ENCODE data around the gene COLEC12. TPM values are rescaled to one million over a fixed set of nuclear protein-coding genes. Genes with fewer than 3 reads are reported as not detected.

The COLEC12 gene
- total RNA-seq, 1 experiment from 2014 or later: 8.9 TPM

- Histone ChIP-seq H3K27me3 (ENCODE audit: control insufficient read depth, insufficient read depth, low read length) (no peaks in the 10 kb centered on the region), H3K4me3 (ENCODE audit: insufficient read depth, low read depth, low read length) (no peak overlapping the region), H3K36me3 (replicated peaks; ENCODE audit: control insufficient read depth, insufficient read depth, low read length) (no peaks in the 10 kb centered on the region)
- peak; percentile 50 for DNase-seq
These were observed 14.8 kb upstream of the COLEC12 start for GRCh38 chr18:515156-515815.

GRCh38 chr18:513826-514530 lies 13.5 kb upstream of the COLEC12 start:
- no peaks in the 10 kb centered on the region for H3K27me3 ChIP-seq (ENCODE audit: control insufficient read depth, insufficient read depth, low read length)
- H3K4me3 ChIP-seq (ENCODE audit: insufficient read depth, low read depth, low read length): no peak overlapping the region
- H3K36me3 ChIP-seq (replicated peaks; ENCODE audit: control insufficient read depth, insufficient read depth, low read length): no peaks in the 10 kb centered on the region
- DNase-seq: no peak

GRCh38 chr18:512957-513356 lies 12.5 kb upstream of the COLEC12 start:
- H3K27me3 ChIP-seq (ENCODE audit: control insufficient read depth, insufficient read depth, low read length): no peaks in the 10 kb centered on the region
- H3K4me3 ChIP-seq (ENCODE audit: insufficient read depth, low read depth, low read length): no peak overlapping the region
- H3K36me3 ChIP-seq (replicated peaks; ENCODE audit: control insufficient read depth, insufficient read depth, low read length): no peaks in the 10 kb centered on the region
- no peak for DNase-seq

- Histone ChIP-seq H3K4me3 (ENCODE audit: insufficient read depth, low read depth, low read length) (no peak overlapping the region), H3K27me3 (ENCODE audit: control insufficient read depth, insufficient read depth, low read length) (peaks cover 3% of the 10 kb centered on the region; the same call in 1 of the 2 replicates), H3K36me3 (replicated peaks; ENCODE audit: control insufficient read depth, insufficient read depth, low read length) (no peaks in the 10 kb centered on the region)
- DNase-seq: no peak
These were observed 8.3 kb upstream of the COLEC12 start for GRCh38 chr18:508835-509234.

GRCh38 chr18:507636-508035 lies 7.1 kb upstream of the COLEC12 start:
- Histone ChIP-seq H3K4me3 (ENCODE audit: insufficient read depth, low read depth, low read length) (no peak overlapping the region), H3K27me3 (ENCODE audit: control insufficient read depth, insufficient read depth, low read length) (peaks cover 5% of the 10 kb centered on the region), H3K36me3 (replicated peaks; ENCODE audit: control insufficient read depth, insufficient read depth, low read length) (no peaks in the 10 kb centered on the region)
- no peak for DNase-seq

- Histone ChIP-seq H3K27me3 (ENCODE audit: control insufficient read depth, insufficient read depth, low read length) (peaks cover 8% of the 10 kb centered on the region), H3K4me3 (ENCODE audit: insufficient read depth, low read depth, low read length) (no peak overlapping the region), H3K36me3 (replicated peaks; ENCODE audit: control insufficient read depth, insufficient read depth, low read length) (no peaks in the 10 kb centered on the region)
These were observed 6.3 kb upstream of the COLEC12 start for GRCh38 chr18:506801-507200.

GRCh38 chr18:506264-506663 lies 5.8 kb upstream of the COLEC12 start:
- Histone ChIP-seq H3K36me3 (replicated peaks; ENCODE audit: control insufficient read depth, insufficient read depth, low read length) (no peaks in the 10 kb centered on the region), H3K27me3 (ENCODE audit: control insufficient read depth, insufficient read depth, low read length) (peaks cover 13% of the 10 kb centered on the region), H3K4me3 (ENCODE audit: insufficient read depth, low read depth, low read length) (no peak overlapping the region)
- DNase-seq: no peak

More at GRCh38 chr18:506801-507200, 6.3 kb upstream of the COLEC12 start:
- no peak for DNase-seq

- DNase-seq: no peak
- Histone ChIP-seq H3K4me3 (ENCODE audit: insufficient read depth, low read depth, low read length) (no peak overlapping the region), H3K36me3 (replicated peaks; ENCODE audit: control insufficient read depth, insufficient read depth, low read length) (no peaks in the 10 kb centered on the region), H3K27me3 (ENCODE audit: control insufficient read depth, insufficient read depth, low read length) (peaks cover 19% of the 10 kb centered on the region)
These were observed 5.1 kb upstream of the COLEC12 start for GRCh38 chr18:505483-506122.

GRCh38 chr18:501406-501714 lies 859 bp upstream of the COLEC12 start:
- H3K4me3 ChIP-seq (ENCODE audit: insufficient read depth, low read depth, low read length): peak overlapping the region; percentile 56
- no peaks in the 10 kb centered on the region for H3K36me3 ChIP-seq (replicated peaks; ENCODE audit: control insufficient read depth, insufficient read depth, low read length)
- DNase-seq: peak; percentile 48
- peaks cover 40% of the 10 kb centered on the region for H3K27me3 ChIP-seq (ENCODE audit: control insufficient read depth, insufficient read depth, low read length)

- no peaks in the 10 kb centered on the region for H3K36me3 ChIP-seq (replicated peaks; ENCODE audit: control insufficient read depth, insufficient read depth, low read length)
- H3K4me3 ChIP-seq (ENCODE audit: insufficient read depth, low read depth, low read length): peak overlapping the region; percentile 56
- peak; percentile 77 for DNase-seq
- H3K27me3 ChIP-seq (ENCODE audit: control insufficient read depth, insufficient read depth, low read length): peaks cover 39% of the 10 kb centered on the region
These were observed 497 bp downstream of the COLEC12 start for GRCh38 chr18:499776-500631.

- DNase-seq: peak; percentile 48
- H3K36me3 ChIP-seq (replicated peaks; ENCODE audit: control insufficient read depth, insufficient read depth, low read length): no peaks in the 10 kb centered on the region
- H3K27me3 ChIP-seq (ENCODE audit: control insufficient read depth, insufficient read depth, low read length): peaks cover 37% of the 10 kb centered on the region
- peak overlapping the region; percentile 56 for H3K4me3 ChIP-seq (ENCODE audit: insufficient read depth, low read depth, low read length)
These were observed 1.3 kb downstream of the COLEC12 start for GRCh38 chr18:498931-499775.

GRCh38 chr18:497688-498087 lies 2.8 kb downstream of the COLEC12 start:
- peaks cover 36% of the 10 kb centered on the region for H3K27me3 ChIP-seq (ENCODE audit: control insufficient read depth, insufficient read depth, low read length)
- no peak for DNase-seq
- H3K4me3 ChIP-seq (ENCODE audit: insufficient read depth, low read depth, low read length): no peak overlapping the region
- no peaks in the 10 kb centered on the region for H3K36me3 ChIP-seq (replicated peaks; ENCODE audit: control insufficient read depth, insufficient read depth, low read length)

- Histone ChIP-seq H3K27me3 (ENCODE audit: control insufficient read depth, insufficient read depth, low read length) (peaks cover 21% of the 10 kb centered on the region), H3K4me3 (ENCODE audit: insufficient read depth, low read depth, low read length) (no peak overlapping the region), H3K36me3 (replicated peaks; ENCODE audit: control insufficient read depth, insufficient read depth, low read length) (no peaks in the 10 kb centered on the region)
- DNase-seq: no peak
These were observed 5.0 kb downstream of the COLEC12 start for GRCh38 chr18:495452-495851.

- Histone ChIP-seq H3K27me3 (ENCODE audit: control insufficient read depth, insufficient read depth, low read length) (peaks cover 17% of the 10 kb centered on the region), H3K4me3 (ENCODE audit: insufficient read depth, low read depth, low read length) (no peak overlapping the region), H3K36me3 (replicated peaks; ENCODE audit: control insufficient read depth, insufficient read depth, low read length) (no peaks in the 10 kb centered on the region)
- DNase-seq: no peak
These were observed 5.5 kb downstream of the COLEC12 start for GRCh38 chr18:495017-495416.
